Activated B cell treated with CpG ODN at 0.5 μM for 24 hours (primary cell): ENCODE data around the gene NT5DC4. TPM values are rescaled to one million over a fixed set of nuclear protein-coding genes. Genes with fewer than 3 reads are reported as not detected.

Experiments used
- ATAC-seq: fragments of 200-7000 bp; cut with Tn5 transposase; one replicate; pipeline ENCODE4 v1.10.0; 2021; ENCODE audit warnings: low read depth, mild to moderate bottlenecking, moderate library complexity
- CTCF ChIA-PET: fragments of 350-600 bp; sonication (Branson Sonifier 250); formaldehyde crosslinking; loops from one replicate; lab custom pipeline; 2021; ENCODE audit warnings: antibody characterized with exemption; lab: Charles Lee
- POLR2A ChIA-PET: fragments of 350-600 bp; sonication (Branson Sonifier 250); formaldehyde crosslinking; loops from one replicate; lab custom pipeline; 2021; ENCODE audit warnings: antibody characterized with exemption; lab: Charles Lee
- DNase-seq: peaks from one replicate; pipeline ENCODE4 v3.0.0; 2022
- H3K27ac Mint-ChIP-seq: one replicate; pipeline ENCODE4 v1.8.0; 2020; ENCODE audit warnings: mixed read lengths
- H3K27me3 Mint-ChIP-seq: one replicate; pipeline ENCODE4 v1.8.0; 2021; ENCODE audit warnings: mixed read lengths
- H3K36me3 Mint-ChIP-seq: one replicate; pipeline ENCODE4 v1.8.0; 2021; ENCODE audit warnings: low read depth, mixed read lengths
- H3K4me1 Mint-ChIP-seq: one replicate; pipeline ENCODE4 v1.8.0; 2021; ENCODE audit warnings: mixed read lengths
- H3K4me3 Mint-ChIP-seq: one replicate; pipeline ENCODE4 v1.8.0; 2020; ENCODE audit warnings: mild to moderate bottlenecking, mixed read lengths
- H3K9me3 Mint-ChIP-seq: one replicate; pipeline ENCODE4 v1.8.0; 2020; ENCODE audit warnings: mixed read lengths
- CTCF ChIP-seq: fragments of 200-600 bp; IDR thresholded peaks from one replicate; pipeline ENCODE4 v1.8.0; 2022; ENCODE audit warnings: antibody characterized with exemption, mild to moderate bottlenecking
- intact Hi-C: fragments of 100-400 bp; cut with micrococcal nuclease; formaldehyde crosslinking; loops from one replicate; pipeline ENCODE4 v1.15.1; 2024
- total RNA-seq: library from RNA; stranded (reverse); gene quantifications from 2 replicates; pipeline ENCODE4 v1.2.3, GENCODE V29; 2022

The NT5DC4 gene
- total RNA-seq, 1 donor from 2014 or later = 1.4 TPM

GRCh38 chr2:112710956-112711750, 9.7 kb upstream of the NT5DC4 start:
- ChIA-PET CTCF (interaction anchor here (1.9 kb wide), 1 partner anchor 15 kb away, joined by 6 read pairs; no protein-coding TSS in a partner anchor), POLR2A (no interaction called here)
- no peaks in the 10 kb centered on the region for H3K9me3 Mint-ChIP-seq
- peaks cover 69% of the 10 kb centered on the region for H3K4me1 Mint-ChIP-seq
- peak overlapping the region; percentile 18 for H3K27ac Mint-ChIP-seq
- no peaks in the 10 kb centered on the region for H3K27me3 Mint-ChIP-seq
- intact Hi-C loops = no loop called here
- DNase-seq (no peak), ATAC-seq (no peak)
- no peaks in the 10 kb centered on the region for H3K36me3 Mint-ChIP-seq
- no peak for TF ChIP-seq CTCF
- peak overlapping the region; percentile 35 for H3K4me3 Mint-ChIP-seq

GRCh38 chr2:112712465-112712864, 8.4 kb upstream of the NT5DC4 start:
- DNase-seq (no peak), ATAC-seq (no peak)
- Mint-ChIP-seq H3K27ac (peak overlapping the region; percentile 18), H3K4me1 (peaks cover 56% of the 10 kb centered on the region), H3K4me3 (no peak overlapping the region), H3K27me3 (no peaks in the 10 kb centered on the region), H3K36me3 (no peaks in the 10 kb centered on the region), H3K9me3 (peaks cover 2% of the 10 kb centered on the region)
- intact Hi-C loops = no loop called here
- CTCF ChIA-PET = interaction anchor here (0.7 to 1.9 kb wide), 3 partner anchors 14 to 86 kb away, joined by 3 to 6 read pairs (median 3); no protein-coding TSS in a partner anchor
- POLR2A ChIA-PET = no interaction called here
- TF ChIP-seq CTCF = no peak

- no peak for ATAC-seq
- H3K27me3 Mint-ChIP-seq = no peaks in the 10 kb centered on the region
- peaks cover 50% of the 10 kb centered on the region for H3K4me1 Mint-ChIP-seq
- ChIA-PET CTCF (interaction anchor here (1.5 to 1.9 kb wide), 2 partner anchors 13 to 87 kb away, joined by 3 to 6 read pairs; no protein-coding TSS in a partner anchor), POLR2A (interaction anchor here (1.6 kb wide), 1 partner anchor 13 kb away, joined by 3 read pairs; no protein-coding TSS in a partner anchor)
- intact Hi-C loops = no loop called here
- peak overlapping the region; percentile 74 for H3K27ac Mint-ChIP-seq
- no peak overlapping the region for H3K4me3 Mint-ChIP-seq
- no peak for DNase-seq
- TF ChIP-seq CTCF = no peak
- no peaks in the 10 kb centered on the region for H3K36me3 Mint-ChIP-seq
- H3K9me3 Mint-ChIP-seq = peaks cover 2% of the 10 kb centered on the region
Measured at GRCh38 chr2:112712903-112713584, 7.8 kb upstream of the NT5DC4 start.

GRCh38 chr2:112713585-112713925, 7.3 kb upstream of the NT5DC4 start:
- CTCF ChIA-PET = interaction anchor here (1.5 kb wide), 1 partner anchor 87 kb away, joined by 3 read pairs; no protein-coding TSS in a partner anchor
- H3K4me3 Mint-ChIP-seq = no peak overlapping the region
- intact Hi-C loops = no loop called here
- no peaks in the 10 kb centered on the region for H3K27me3 Mint-ChIP-seq
- POLR2A ChIA-PET = interaction anchor here (1.6 kb wide), 1 partner anchor 13 kb away, joined by 3 read pairs; no protein-coding TSS in a partner anchor
- no peak for DNase-seq
- peak overlapping the region; percentile 74 for H3K27ac Mint-ChIP-seq
- H3K4me1 Mint-ChIP-seq = peaks cover 45% of the 10 kb centered on the region
- ATAC-seq = no peak
- H3K9me3 Mint-ChIP-seq = peaks cover 2% of the 10 kb centered on the region
- no peak for TF ChIP-seq CTCF
- H3K36me3 Mint-ChIP-seq = no peaks in the 10 kb centered on the region

- no peak overlapping the region for H3K27ac Mint-ChIP-seq
Measured at GRCh38 chr2:112713926-112714325, 6.9 kb upstream of the NT5DC4 start.

More at GRCh38 chr2:112713926-112714325, 6.9 kb upstream of the NT5DC4 start:
- no peaks in the 10 kb centered on the region for H3K27me3 Mint-ChIP-seq
- ATAC-seq = no peak
- H3K36me3 Mint-ChIP-seq = no peaks in the 10 kb centered on the region
- TF ChIP-seq CTCF = no peak
- H3K9me3 Mint-ChIP-seq = peaks cover 2% of the 10 kb centered on the region
- DNase-seq = no peak
- intact Hi-C loops = no loop called here
- peaks cover 41% of the 10 kb centered on the region for H3K4me1 Mint-ChIP-seq
- CTCF ChIA-PET = no interaction called here
- no peak overlapping the region for H3K4me3 Mint-ChIP-seq
- POLR2A ChIA-PET = interaction anchor here (1.6 kb wide), 1 partner anchor 12 kb away, joined by 3 read pairs; no protein-coding TSS in a partner anchor
